ENCODE results near the gene LRRC56.

LRRC56 gene

GRCh38 chr11:526192-526591 is 11.1 kb upstream of the LRRC56 start:
- no peak for DNase-seq

- DNase-seq, result no peak
Measured at GRCh38 chr11:528166-528814, 9.0 kb upstream of the LRRC56 start.

GRCh38 chr11:528815-529727 is 8.3 kb upstream of the LRRC56 start:
- no peak for DNase-seq

GRCh38 chr11:529728-530411 is 7.5 kb upstream of the LRRC56 start:
- DNase-seq, result no peak

- no peak for DNase-seq
Measured at GRCh38 chr11:530960-531831, 6.1 kb upstream of the LRRC56 start.

- no peak for DNase-seq
Measured at GRCh38 chr11:531919-532526, 5.3 kb upstream of the LRRC56 start.

- DNase-seq, result no peak
Measured at GRCh38 chr11:532527-532985, 4.8 kb upstream of the LRRC56 start.

- no peak for DNase-seq
Measured at GRCh38 chr11:532986-533585, 4.2 kb upstream of the LRRC56 start.

- DNase-seq, result peak; percentile 18
Measured at GRCh38 chr11:533586-534395, 3.5 kb upstream of the LRRC56 start.

GRCh38 chr11:534396-535209 is 2.7 kb upstream of the LRRC56 start:
- DNase-seq, result peak; percentile 30

- no peak for DNase-seq
Measured at GRCh38 chr11:535210-535518, 2.2 kb upstream of the LRRC56 start.

GRCh38 chr11:535519-536454 is 1.5 kb upstream of the LRRC56 start, which contains the start of gene HRAS:
Gene HRAS (minus strand): TSS chr11:535576.
- DNase-seq, result peak; percentile 95

GRCh38 chr11:537622-538430 is 499 bp downstream of the LRRC56 start:
- DNase-seq, result no peak

- no peak for DNase-seq
Measured at GRCh38 chr11:538431-539051, 1.2 kb downstream of the LRRC56 start.

- DNase-seq, result no peak
Measured at GRCh38 chr11:539971-540481, 2.7 kb downstream of the LRRC56 start.

- DNase-seq, result no peak
Measured at GRCh38 chr11:540583-541432, 3.5 kb downstream of the LRRC56 start.
